GM12878 (cell line): ENCODE data around the gene RFFL. TPM values are rescaled to one million over a fixed set of nuclear protein-coding genes. Genes with fewer than 3 reads are reported as not detected.

Experiments used
- ATAC-seq: fragments of 200-7000 bp; cut with Tn5 transposase; 3 replicates; pipeline ENCODE4 v1.9.1; 2020; ENCODE audit warnings: mild to moderate bottlenecking, moderate library complexity
- BruUV-seq: library from RNA; stranded (reverse); fragments of 400-500 nt; replicated peaks from 2 replicates; lab custom pipeline; 2021; lab: Mats Ljungman, UMichigan
- CTCF ChIA-PET: fragments of 300-600 bp; sonication (Branson Sonifier 250); formaldehyde crosslinking; extraction: SDS; loops from one replicate; lab custom pipeline; 2021; ENCODE audit warnings: inconsistent platforms; lab: Yijun Ruan, JAX
- POLR2A ChIA-PET: fragments of 350-600 bp; formaldehyde crosslinking; extraction: SDS; loops from one replicate; lab custom pipeline; 2021; ENCODE audit warnings: inconsistent platforms; lab: Charles Lee
- RAD21 ChIA-PET: fragments of 300-600 bp; sonication (Branson Sonifier 250); formaldehyde crosslinking; loops from one replicate; lab custom pipeline; 2023; ENCODE audit warnings: antibody characterized with exemption; ENCODE audit not compliant: unreplicated experiment; lab: Charles Lee
- SMC1A ChIA-PET: fragments of 300-600 bp; sonication (Branson Sonifier 250); formaldehyde crosslinking; loops from one replicate; lab custom pipeline; 2023; ENCODE audit not compliant: unreplicated experiment, uncharacterized antibody; lab: Charles Lee
- DNase-seq: peaks from one replicate; pipeline ENCODE4 v3.0.0-alpha.2; 2011; ENCODE audit warnings: low read depth, low spot score
- FAIRE-seq: peaks from 3 replicates; lab custom pipeline; 2011; peaks lifted over from hg19 to GRCh38; lab: Jason Lieb, UNC
- H2AFZ ChIP-seq: 2 replicates; pipeline ENCODE4 v1.6.0; 2011; ENCODE audit warnings: low read depth, low read length, control low read depth; ENCODE audit not compliant: control insufficient read depth
- H3K27ac ChIP-seq: 2 replicates; pipeline ENCODE4 v1.5.1; 2011; ENCODE audit warnings: control low read depth; ENCODE audit not compliant: control insufficient read depth, insufficient read depth
- H3K27me3 ChIP-seq, 2 experiments: replicated peaks in 1 of 2; 2 replicates each; pipeline versions ENCODE4 v1.6.0 to v1.6.1; 2011; ENCODE audit warnings: low read length in 1 of 2; ENCODE audit not compliant: control insufficient read depth in 2 of 2, insufficient read depth in 2 of 2
- H3K36me3 ChIP-seq, 2 experiments: 2 replicates each; pipeline ENCODE4 v1.5.1; 2011; ENCODE audit warnings: low read length in 1 of 2; ENCODE audit not compliant: control insufficient read depth in 2 of 2, insufficient read depth in 2 of 2
- H3K4me1 ChIP-seq: 2 replicates; pipeline ENCODE4 v1.6.1; 2011; ENCODE audit warnings: mild to moderate bottlenecking, low read length, moderate library complexity, mixed read lengths; ENCODE audit not compliant: control insufficient read depth, insufficient read depth
- H3K4me2 ChIP-seq: 2 replicates; pipeline ENCODE4 v1.6.0; 2011; ENCODE audit warnings: control low read depth; ENCODE audit not compliant: control insufficient read depth, insufficient read depth
- H3K4me3 ChIP-seq: fragments of 200-600 bp; sonication (generic); 2 replicates; pipeline ENCODE4 v1.5.1; 2016
- H3K79me2 ChIP-seq: 2 replicates; pipeline ENCODE4 v1.6.0; 2011; ENCODE audit warnings: low read length; ENCODE audit not compliant: control insufficient read depth, insufficient read depth
- H3K9ac ChIP-seq: 2 replicates; pipeline ENCODE4 v1.8.0; 2011; ENCODE audit warnings: low read length, control low read depth, mixed read lengths; ENCODE audit not compliant: control insufficient read depth, insufficient read depth
- H3K9me3 ChIP-seq: replicated peaks from 3 replicates; pipeline ENCODE4 v1.5.1; 2011; ENCODE audit warnings: mild to moderate bottlenecking, low read length; ENCODE audit not compliant: control insufficient read depth, insufficient read depth
- H4K20me1 ChIP-seq: 2 replicates; pipeline ENCODE4 v1.6.0; 2011; ENCODE audit not compliant: control insufficient read depth, insufficient read depth
- CREB1 ChIP-seq: IDR thresholded peaks from 2 replicates; pipeline ENCODE4 v1.6.1; 2012; ENCODE audit warnings: low read depth, mild to moderate bottlenecking, inconsistent platforms
- FOS ChIP-seq: IDR thresholded peaks from 3 replicates; pipeline ENCODE4 v1.6.1; 2011; ENCODE audit warnings: borderline replicate concordance; ENCODE audit not compliant: insufficient read length; ENCODE audit errors: extremely low read depth
- FOXM1 ChIP-seq: IDR thresholded peaks from 2 replicates; pipeline ENCODE4 v1.6.1; 2012; ENCODE audit warnings: low read depth, mild to moderate bottlenecking, inconsistent platforms, low read length, moderate library complexity
- IKZF2 ChIP-seq, 2 experiments: fragments of 450-650 bp; IDR thresholded peaks; 2 replicates each; pipeline ENCODE4 v1.6.1; 2017; ENCODE audit warnings: mild to moderate bottlenecking in 2 of 2, moderate library complexity in 2 of 2
- LARP7 ChIP-seq: fragments of 450-650 bp; IDR thresholded peaks from 2 replicates; pipeline ENCODE4 v1.6.1; 2017; ENCODE audit warnings: mild to moderate bottlenecking
- MLLT1 ChIP-seq: fragments of 450-650 bp; IDR thresholded peaks from 2 replicates; pipeline ENCODE4 v1.6.1; 2016; ENCODE audit warnings: mild to moderate bottlenecking
- NR2F1 ChIP-seq: fragments of 450-650 bp; conservative IDR thresholded peaks from 2 replicates; pipeline ENCODE4 v1.6.1; 2017; ENCODE audit warnings: mild to moderate bottlenecking
- PKNOX1 ChIP-seq: fragments of 450-650 bp; IDR thresholded peaks from 2 replicates; pipeline ENCODE4 v1.6.1; 2016; ENCODE audit warnings: mild to moderate bottlenecking
- RAD21 ChIP-seq: IDR thresholded peaks from 2 replicates; pipeline ENCODE4 v1.6.1; 2011; ENCODE audit warnings: mild to moderate bottlenecking, low read depth, low read length, moderate library complexity; ENCODE audit not compliant: insufficient read depth
- RUNX3 ChIP-seq: IDR thresholded peaks from 2 replicates; pipeline ENCODE4 v1.6.1; 2012; ENCODE audit warnings: low read length, inconsistent platforms
- SIX5 ChIP-seq: IDR thresholded peaks from 2 replicates; pipeline ENCODE4 v1.6.1; 2011; ENCODE audit warnings: mild to moderate bottlenecking, low read depth, low read length, moderate library complexity; ENCODE audit not compliant: severe bottlenecking
- SMARCA5 ChIP-seq: fragments of 450-650 bp; IDR thresholded peaks from 2 replicates; pipeline ENCODE4 v1.6.1; 2017; ENCODE audit warnings: mild to moderate bottlenecking
- SUZ12 ChIP-seq: fragments of 200-600 bp; sonication (generic); IDR thresholded peaks from one replicate; pipeline ENCODE4 v1.6.1; 2018; ENCODE audit warnings: antibody characterized with exemption, mild to moderate bottlenecking; ENCODE audit not compliant: unreplicated experiment
- TARDBP ChIP-seq: IDR thresholded peaks from 2 replicates; pipeline ENCODE4 v1.6.1; 2016; ENCODE audit warnings: borderline replicate concordance
- USF1 ChIP-seq: IDR thresholded peaks from 2 replicates; pipeline ENCODE4 v1.6.1; 2011; ENCODE audit warnings: borderline replicate concordance, low read depth, mild to moderate bottlenecking, moderate library complexity, mixed read lengths, low read length; ENCODE audit not compliant: insufficient read depth; ENCODE audit errors: extremely low read length
- YBX1 ChIP-seq: fragments of 450-650 bp; IDR thresholded peaks from 2 replicates; pipeline ENCODE4 v1.6.1; 2016; ENCODE audit warnings: antibody characterized with exemption
- ZBED1 ChIP-seq: IDR thresholded peaks from 2 replicates; pipeline ENCODE4 v1.6.1; 2016; ENCODE audit warnings: borderline replicate concordance
- WGBS: methylation state at CpG from one replicate; pipeline ENCODE4 v1.1.6; 2016; ENCODE audit warnings: low lambda C conversion rate; ENCODE audit not compliant: insufficient replicate concordance, insufficient coverage; ENCODE audit errors: missing lambda C conversion rate; 5-methylcytosine and 5-hydroxymethylcytosine counted together
- in situ Hi-C: fragments of 300-500 bp; cut with MboI; formaldehyde crosslinking; loops from 9 replicates; pipeline ENCODE4 v1.14.3; 2018; ENCODE audit warnings: mixed read lengths
- intact Hi-C: fragments of 100-400 bp; cut with micrococcal nuclease; formaldehyde crosslinking; loops from one replicate; pipeline ENCODE4 v1.14.2; 2022; ENCODE audit not compliant: unreplicated experiment
- polyA plus RNA-seq, 11 experiments: library from polyadenylated mRNA; depleted of rRNA in 4 of 11; unstranded in 6 of 11; stranded (reverse) in 5 of 11; fragments of >200 nt; fragmentation: Nextera tagmentation in 4 of 11; fragmentation: Illumina TruSeq in 1 of 11; extraction: Ambion mirVana in 4 of 11; extraction: Trizol in 1 of 11; gene quantifications; 1 replicate in 1 of 11; 2 replicates in 10 of 11; pipeline versions ENCODE4 v1.2.1 to v1.2.3, GENCODE V29; 2011 to 2016; ENCODE audit warnings: inconsistent platforms in 2 of 11, missing spikeins in 2 of 11, low read depth in 1 of 11
- total RNA-seq, 4 experiments: library from RNA; depleted of rRNA in 3 of 4; stranded (reverse); fragments of >200 nt in 3 of 4; fragmentation: Illumina TruSeq in 1 of 4; extraction: Trizol in 1 of 4; gene quantifications; 2 replicates each; pipeline versions ENCODE4 v1.2.1 to v1.2.3, GENCODE V29; 2013 to 2021

RFFL gene
- total and polyA plus RNA-seq, 10 of the 15 experiments (the other 5 are each of a cell fraction or from before 2014, with no cell fraction given) = 4.7 to 56.1 (median 26.9) TPM

- ATAC-seq (no peak), FAIRE-seq (no peak), DNase-seq (no peak)
- in situ Hi-C loops (no loop called here), intact Hi-C loops (no loop called here)
- BruUV-seq = no TSS peak
- ChIA-PET POLR2A (interaction anchor here (2.5 kb wide), 1 partner anchor 18 kb away, joined by 8 read pairs; the partner anchor contains the start of genes CCT6B and ZNF830), CTCF (no interaction called here), SMC1A (interaction anchor here (1.5 kb wide), 1 partner anchor 19 kb away, joined by 3 read pairs; no protein-coding TSS in a partner anchor), RAD21 (interaction anchor here (0.8 to 1.3 kb wide), 3 partner anchors 20 to 140 kb away, joined by 3 to 4 read pairs (median 3); no protein-coding TSS in a partner anchor)
- H4K20me1 ChIP-seq = no peaks in the 10 kb centered on the region
- no peaks in the 10 kb centered on the region; a peak in 1 of 4 replicates for H3K36me3 ChIP-seq
- H3K4me3 ChIP-seq = peak overlapping the region; percentile 89; the same call in 1 of the 2 replicates
- WGBS = 97% methylated on average over 7 of the region's 7 CpGs
- peaks cover 12% of the 10 kb centered on the region for H3K4me1 ChIP-seq
- H3K27me3 ChIP-seq = no peaks in the 10 kb centered on the region
- H3K4me2 ChIP-seq = peak overlapping the region; percentile 91
- no peak overlapping the region for H3K27ac ChIP-seq
- no peaks in the 10 kb centered on the region for H3K9me3 ChIP-seq
- peak overlapping the region; percentile 77; the same call in 1 of the 2 replicates for H2AFZ ChIP-seq
- no peak for TF ChIP-seq TARDBP
- TF ChIP-seq MLLT1 = no peak
- TF ChIP-seq YBX1 = no peak
- no peak for TF ChIP-seq NR2F1
- TF ChIP-seq USF1 = no peak
- no peak for TF ChIP-seq LARP7
- no peak for TF ChIP-seq SIX5
- TF ChIP-seq SUZ12 = no peak
- no peak for TF ChIP-seq SMARCA5
- no peak for TF ChIP-seq FOXM1
- TF ChIP-seq ZBED1 = no peak
- TF ChIP-seq RUNX3 = no peak
- TF ChIP-seq IKZF2 (IDR thresholded peaks at IDR 0.05) = no peak
- TF ChIP-seq FOS = no peak
- no peak for TF ChIP-seq PKNOX1
- TF ChIP-seq RAD21 = no peak
- no peak for TF ChIP-seq CREB1
- H3K79me2 ChIP-seq = peaks cover 22% of the 10 kb centered on the region
- no peak overlapping the region for H3K9ac ChIP-seq
Measured at GRCh38 chr17:34979153-34979552, 84.4 kb downstream of the RFFL start.
